ENCODE results near the gene C1RL. TPM values are rescaled to one million over a fixed set of nuclear protein-coding genes. Genes with fewer than 3 reads are reported as not detected.
A peak's percentile ranks its signal among the peaks of the same experiment; 100 is the strongest.

C1RL gene
- total RNA-seq, 4 donors from 2014 or later: 28.5 to 50.8 (median 34.7) TPM

GRCh38 chr12:7122811-7123769, 14.1 kb upstream of the C1RL start:
- Histone ChIP-seq H3K4me3 (no peak overlapping the region), H3K27ac (peak overlapping the region; percentile 7), H3K36me3 (peaks cover 1% of the 10 kb centered on the region), H3K27me3 (no peaks in the 10 kb centered on the region), H3K4me1 (no peaks in the 10 kb centered on the region), H3K9me3 (no peaks in the 10 kb centered on the region)
- TF ChIP-seq POLR2A (IDR thresholded peaks at IDR 0.05) (no peak), CTCF (IDR thresholded peaks at IDR 0.05) (no peak)
- 69% methylated on average over 7 of the region's 7 CpGs for WGBS
- DNase-seq (ENCODE audit: low spot score in 2 of 2): peak in 1 of 2 donors; percentile 43

DNA sequence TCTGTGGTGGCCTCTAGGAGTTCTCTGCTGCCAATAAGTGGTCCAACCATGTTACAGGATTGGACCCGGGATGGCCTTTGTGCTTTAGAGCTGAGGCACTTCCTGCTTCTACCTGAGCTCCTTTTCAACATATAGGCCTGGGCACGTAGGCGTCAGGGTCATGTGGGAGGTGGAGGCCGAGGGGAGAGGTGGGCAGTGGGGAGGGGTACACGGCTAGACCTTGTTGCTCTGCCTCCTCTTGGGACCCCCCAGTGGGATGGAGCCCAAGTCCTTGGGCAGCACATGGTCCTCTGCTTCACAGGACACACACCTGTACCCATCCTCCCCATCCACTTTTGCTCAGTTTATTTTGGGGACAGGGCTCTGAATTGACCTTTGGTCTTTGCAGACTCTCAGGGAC, 12.3 kb upstream of the C1RL start:
- peak in 1 of 2 donors; percentile 34 for DNase-seq (ENCODE audit: low spot score in 2 of 2)
- 59% methylated on average over 3 of the region's 5 CpGs for WGBS

DNA sequence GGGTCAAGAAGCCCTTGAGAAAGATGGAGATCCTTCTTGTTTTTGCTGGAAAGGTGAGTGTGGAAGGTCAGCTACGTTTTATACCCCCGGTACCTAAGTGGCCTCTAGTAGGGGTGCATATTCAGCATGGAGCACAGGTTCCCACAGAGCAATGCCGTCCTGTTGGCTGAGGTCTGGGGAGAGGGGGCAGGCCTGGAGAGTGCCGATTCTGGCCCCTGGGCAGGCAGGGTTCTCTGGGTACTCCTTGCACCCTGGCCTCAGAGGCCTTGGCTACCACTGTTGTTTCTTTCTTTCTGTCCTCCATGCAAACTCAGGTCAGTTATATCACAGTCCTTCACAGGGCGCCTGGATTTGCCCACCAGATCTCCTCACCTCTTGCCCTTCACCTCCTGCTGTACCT, 11.2 kb upstream of the C1RL start:
- no peak overlapping the region for H3K27ac ChIP-seq
- 96% methylated on average over 5 of the region's 5 CpGs for WGBS
- peaks cover 22% of the 10 kb centered on the region for H3K36me3 ChIP-seq
- no peaks in the 10 kb centered on the region for H3K9me3 ChIP-seq
- no peaks in the 10 kb centered on the region for H3K4me1 ChIP-seq
- H3K4me3 ChIP-seq: no peak overlapping the region
- peak in 1 of 2 donors; percentile 33 for DNase-seq (ENCODE audit: low spot score in 2 of 2)
- TF ChIP-seq POLR2A (IDR thresholded peaks at IDR 0.05): no peak
- no peak for TF ChIP-seq EP300 (IDR thresholded peaks at IDR 0.05)
- no peak for TF ChIP-seq POLR2AphosphoS5 (IDR thresholded peaks at IDR 0.05)
- TF ChIP-seq CTCF (IDR thresholded peaks at IDR 0.05): no peak
- no peaks in the 10 kb centered on the region for H3K27me3 ChIP-seq

More for the DNA sequence above, 12.3 kb upstream of the C1RL start:
- no peaks in the 10 kb centered on the region for H3K9me3 ChIP-seq
- H3K27me3 ChIP-seq: no peaks in the 10 kb centered on the region
- TF ChIP-seq POLR2AphosphoS5 (IDR thresholded peaks at IDR 0.05) (no peak), POLR2A (IDR thresholded peaks at IDR 0.05) (no peak), EP300 (IDR thresholded peaks at IDR 0.05) (no peak), CTCF (IDR thresholded peaks at IDR 0.05) (no peak)
- no peak overlapping the region for H3K27ac ChIP-seq
- H3K36me3 ChIP-seq: peaks cover 10% of the 10 kb centered on the region
- H3K4me3 ChIP-seq: no peak overlapping the region
- no peaks in the 10 kb centered on the region for H3K4me1 ChIP-seq

DNA sequence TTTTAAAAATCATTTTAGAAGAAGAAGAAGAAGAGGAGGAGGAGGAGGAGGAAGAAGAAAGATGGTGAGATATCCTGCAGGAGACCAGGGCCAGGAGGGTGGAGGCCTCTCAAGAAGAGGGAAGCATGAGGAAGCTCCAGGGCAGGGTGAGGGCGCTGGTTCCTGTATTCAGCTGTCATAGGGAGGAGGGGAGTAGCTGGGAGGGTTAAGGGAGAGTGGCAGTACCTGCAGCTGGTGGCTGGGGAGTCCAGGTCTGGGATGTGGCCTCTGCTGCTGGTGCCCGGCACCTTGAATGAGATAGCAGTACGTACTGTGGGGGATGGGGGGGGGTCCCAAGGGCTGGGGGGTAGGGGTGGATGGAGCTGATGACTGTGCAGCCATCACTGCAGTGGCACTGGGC, 9.9 kb upstream of the C1RL start:
- peaks cover 24% of the 10 kb centered on the region for H3K36me3 ChIP-seq
- no peak for TF ChIP-seq POLR2AphosphoS5 (IDR thresholded peaks at IDR 0.05)
- peak; percentile 42 to 60 for DNase-seq (ENCODE audit: low spot score in 2 of 2)
- WGBS: 78% methylated on average over 3 of the region's 3 CpGs
- H3K9me3 ChIP-seq: no peaks in the 10 kb centered on the region
- no peaks in the 10 kb centered on the region for H3K4me1 ChIP-seq
- no peak overlapping the region for H3K4me3 ChIP-seq
- H3K27ac ChIP-seq: no peak overlapping the region
- no peaks in the 10 kb centered on the region for H3K27me3 ChIP-seq

DNA sequence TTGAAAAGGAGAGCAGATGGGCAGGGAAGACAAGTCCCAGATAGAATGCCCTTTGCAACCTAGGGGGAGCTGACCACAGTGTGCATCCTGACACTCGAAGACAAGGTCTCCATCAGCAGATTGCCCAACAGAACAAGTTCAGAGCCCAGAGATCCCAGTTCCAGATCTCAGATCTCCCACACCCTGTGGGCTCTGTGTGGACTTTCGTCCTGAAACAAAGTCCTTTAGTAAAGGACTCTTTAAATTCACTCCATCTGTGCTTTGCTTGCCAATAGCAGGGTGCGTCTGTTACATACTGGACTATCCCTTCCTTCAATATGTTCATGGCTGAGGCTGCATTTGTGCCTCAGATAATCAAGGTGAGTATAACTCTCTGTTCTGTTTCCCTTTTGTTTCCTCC, 8.7 kb upstream of the C1RL start:
- Histone ChIP-seq H3K4me1 (peaks cover 7% of the 10 kb centered on the region), H3K36me3 (peaks cover 24% of the 10 kb centered on the region), H3K27me3 (no peaks in the 10 kb centered on the region), H3K27ac (no peak overlapping the region), H3K9me3 (no peaks in the 10 kb centered on the region), H3K4me3 (no peak overlapping the region)
- TF ChIP-seq CTCF (IDR thresholded peaks at IDR 0.05) (no peak), POLR2AphosphoS5 (IDR thresholded peaks at IDR 0.05) (no peak), EP300 (IDR thresholded peaks at IDR 0.05) (no peak), POLR2A (IDR thresholded peaks at IDR 0.05) (no peak)
- peak; percentile 2 to 13 for DNase-seq (ENCODE audit: low spot score in 2 of 2)
- WGBS: 88% methylated on average over 3 of the region's 3 CpGs

Data from suprapubic skin (tissue), 4 donors.